Fibroblast of lung (primary cell): ENCODE results near the gene TFCP2. TPM values are rescaled to one million over a fixed set of nuclear protein-coding genes. Genes with fewer than 3 reads are reported as not detected.

Experiments
- DNase-seq, 2 donors: peaks; one replicate each; pipeline versions ENCODE4 v3.0.0 to v3.0.0-alpha.2; 2010; ENCODE audit warnings: low read depth in 2 of 2
- H2AFZ ChIP-seq: 2 replicates; pipeline ENCODE4 v1.5.1; 2012; ENCODE audit warnings: low read length, control low read depth, inconsistent platforms
- H3K27ac ChIP-seq: 2 replicates; pipeline ENCODE4 v1.5.1; 2011; ENCODE audit warnings: low read length, control low read depth; ENCODE audit not compliant: insufficient read depth
- H3K27me3 ChIP-seq: 2 replicates; pipeline ENCODE4 v1.5.1; 2011; ENCODE audit warnings: mild to moderate bottlenecking, low read length; ENCODE audit not compliant: control insufficient read depth, insufficient read depth
- H3K36me3 ChIP-seq: 2 replicates; pipeline ENCODE4 v1.5.1; 2011; ENCODE audit warnings: low read length; ENCODE audit not compliant: control insufficient read depth, insufficient read depth
- H3K4me1 ChIP-seq: 2 replicates; pipeline ENCODE4 v1.5.1; 2011; ENCODE audit warnings: low read length; ENCODE audit not compliant: control insufficient read depth, insufficient read depth; ENCODE audit errors: extremely low read depth
- H3K4me2 ChIP-seq: 2 replicates; pipeline ENCODE4 v1.5.1; 2011; ENCODE audit warnings: low read length, control low read depth; ENCODE audit not compliant: insufficient read depth; ENCODE audit errors: extremely low read depth
- H3K4me3 ChIP-seq, 4 experiments: fragments of 200-600 bp in 1 of 4; sonication (generic) in 1 of 4; replicated peaks in 1 of 4; 2 replicates each; pipeline ENCODE4 v1.5.1; 2011 to 2016; ENCODE audit warnings: low read length in 4 of 4, low read depth in 3 of 4, mild to moderate bottlenecking in 3 of 4, control low read depth in 2 of 4, inconsistent platforms in 1 of 4, mixed read lengths in 1 of 4; ENCODE audit not compliant: insufficient read depth in 1 of 4; ENCODE audit errors: control extremely low read depth in 1 of 4
- H3K79me2 ChIP-seq: 2 replicates; pipeline ENCODE4 v1.5.1; 2012; ENCODE audit warnings: mild to moderate bottlenecking, low read length, inconsistent platforms; ENCODE audit not compliant: control insufficient read depth, insufficient read depth
- H3K9ac ChIP-seq: 2 replicates; pipeline ENCODE4 v1.5.1; 2011; ENCODE audit warnings: mild to moderate bottlenecking, low read length, control low read depth; ENCODE audit not compliant: insufficient read depth
- H3K9me3 ChIP-seq: 2 replicates; pipeline ENCODE4 v1.5.1; 2012; ENCODE audit warnings: low read depth, low read length; ENCODE audit not compliant: control insufficient read depth, insufficient read depth
- H4K20me1 ChIP-seq: 2 replicates; pipeline ENCODE4 v1.5.1; 2011; ENCODE audit warnings: low read length; ENCODE audit not compliant: control insufficient read depth, insufficient read depth; ENCODE audit errors: extremely low read depth
- EZH2 ChIP-seq: IDR thresholded peaks from 2 replicates; pipeline ENCODE4 v1.5.1; 2012; ENCODE audit warnings: low read length, control low read depth, mild to moderate bottlenecking; ENCODE audit errors: missing control alignments
- polyA plus RNA-seq, 2 donors: library from polyadenylated mRNA; depleted of rRNA in 1 of 2; stranded (reverse) in 1 of 2; unstranded in 1 of 2; fragments of >200 nt; gene quantifications; 2 replicates each; pipeline ENCODE4 v1.2.1, GENCODE V29; 2011 to 2012; ENCODE audit warnings: missing spikeins in 1 of 2
- total RNA-seq: library from RNA; depleted of rRNA; stranded (reverse); fragments of >200 nt; gene quantifications from 2 replicates; pipeline ENCODE4 v1.2.1, GENCODE V29; 2014
- TF ChIP-seq, protein P1 (sequence below), 2 donors: IDR thresholded peaks in 1 of 2; conservative IDR thresholded peaks in 1 of 2; 1 replicate in 1 of 2; 2 replicates in 1 of 2; pipeline ENCODE4 v1.5.1; 2011 to 2012; ENCODE audit warnings: low read length in 2 of 2, control low read depth in 1 of 2, inconsistent platforms in 1 of 2, low read depth in 1 of 2, mild to moderate bottlenecking in 1 of 2

Gene TFCP2
- total and polyA plus RNA-seq, 2 donors (not counting 1 experiment from before 2014, with no cell fraction given) = 9.4 to 23.0 TPM

DNA sequence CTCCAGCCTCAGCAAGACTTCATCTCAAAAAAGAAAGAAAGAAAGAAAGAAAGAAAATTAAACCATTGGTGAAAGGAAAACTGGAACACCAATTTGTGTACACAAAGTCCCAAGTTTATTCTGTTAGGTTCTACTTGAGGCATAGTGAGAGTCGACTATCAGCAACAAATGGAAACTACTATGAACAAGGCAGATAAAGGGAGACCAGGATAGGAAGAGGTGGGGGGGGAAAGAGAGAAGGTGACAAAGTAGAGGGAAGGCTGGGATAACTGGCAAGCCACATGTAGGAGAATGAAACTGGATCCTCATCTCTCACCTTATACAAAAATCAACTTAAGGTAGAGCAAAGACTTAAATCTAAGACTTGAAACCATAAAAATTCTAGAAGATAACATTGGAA lies 25.6 kb downstream of the TFCP2 start:
- H3K4me3 ChIP-seq = no peak overlapping the region
- no peaks in the 10 kb centered on the region for H3K4me1 ChIP-seq
- H4K20me1 ChIP-seq = no peaks in the 10 kb centered on the region
- no peak overlapping the region for H3K9ac ChIP-seq
- H3K79me2 ChIP-seq = no peaks in the 10 kb centered on the region
- H2AFZ ChIP-seq = no peak overlapping the region
- no peak overlapping the region for H3K27ac ChIP-seq
- no peaks in the 10 kb centered on the region for H3K9me3 ChIP-seq
- H3K27me3 ChIP-seq = no peaks in the 10 kb centered on the region
- H3K36me3 ChIP-seq = no peaks in the 10 kb centered on the region
- no peak for DNase-seq
- TF ChIP-seq, protein P1, sequence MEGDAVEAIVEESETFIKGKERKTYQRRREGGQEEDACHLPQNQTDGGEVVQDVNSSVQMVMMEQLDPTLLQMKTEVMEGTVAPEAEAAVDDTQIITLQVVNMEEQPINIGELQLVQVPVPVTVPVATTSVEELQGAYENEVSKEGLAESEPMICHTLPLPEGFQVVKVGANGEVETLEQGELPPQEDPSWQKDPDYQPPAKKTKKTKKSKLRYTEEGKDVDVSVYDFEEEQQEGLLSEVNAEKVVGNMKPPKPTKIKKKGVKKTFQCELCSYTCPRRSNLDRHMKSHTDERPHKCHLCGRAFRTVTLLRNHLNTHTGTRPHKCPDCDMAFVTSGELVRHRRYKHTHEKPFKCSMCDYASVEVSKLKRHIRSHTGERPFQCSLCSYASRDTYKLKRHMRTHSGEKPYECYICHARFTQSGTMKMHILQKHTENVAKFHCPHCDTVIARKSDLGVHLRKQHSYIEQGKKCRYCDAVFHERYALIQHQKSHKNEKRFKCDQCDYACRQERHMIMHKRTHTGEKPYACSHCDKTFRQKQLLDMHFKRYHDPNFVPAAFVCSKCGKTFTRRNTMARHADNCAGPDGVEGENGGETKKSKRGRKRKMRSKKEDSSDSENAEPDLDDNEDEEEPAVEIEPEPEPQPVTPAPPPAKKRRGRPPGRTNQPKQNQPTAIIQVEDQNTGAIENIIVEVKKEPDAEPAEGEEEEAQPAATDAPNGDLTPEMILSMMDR (conservative IDR thresholded peaks at IDR 0.05 in 1 of 2, IDR thresholded peaks at IDR 0.05 in 1 of 2; ENCODE audit: low read depth in 1 of 2, low read length in 2 of 2) = no peak
- no peak for TF ChIP-seq EZH2
- H3K4me2 ChIP-seq = no peak overlapping the region

DNA sequence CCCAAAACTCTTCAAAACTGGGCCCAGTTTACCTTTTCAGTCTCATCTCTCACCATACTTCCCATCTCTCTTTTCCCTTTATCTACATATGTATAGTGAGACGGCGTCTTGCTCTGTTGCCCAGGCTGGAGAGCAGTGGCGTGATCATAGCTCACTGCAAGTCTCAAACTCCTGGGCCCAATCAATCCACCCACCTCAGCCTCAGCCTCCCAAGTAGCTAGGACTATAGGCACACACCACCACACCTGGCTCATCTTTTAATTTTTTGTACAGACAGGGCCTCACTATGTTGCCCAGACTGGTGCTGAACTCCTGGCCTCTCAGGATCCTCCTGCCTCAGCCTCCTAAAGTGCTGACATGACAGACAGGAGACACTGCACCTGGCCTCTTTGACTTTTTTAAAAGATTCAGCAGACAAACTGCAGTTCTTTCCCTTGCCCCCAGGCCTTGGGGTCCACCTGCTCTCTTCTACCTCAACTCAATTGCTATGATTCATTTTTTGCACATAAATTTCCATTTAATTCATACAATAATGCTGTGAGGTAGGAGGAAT lies 33.6 kb downstream of the TFCP2 start:
- no peaks in the 10 kb centered on the region for H3K79me2 ChIP-seq
- no peak for DNase-seq
- TF ChIP-seq, protein P1 (conservative IDR thresholded peaks at IDR 0.05 in 1 of 2, IDR thresholded peaks at IDR 0.05 in 1 of 2; ENCODE audit: low read depth in 1 of 2, low read length in 2 of 2) = no peak
- no peak for TF ChIP-seq EZH2
- no peaks in the 10 kb centered on the region for H3K36me3 ChIP-seq
- H4K20me1 ChIP-seq = no peaks in the 10 kb centered on the region
- H3K4me2 ChIP-seq = no peak overlapping the region
- no peaks in the 10 kb centered on the region for H3K4me1 ChIP-seq
- H3K9me3 ChIP-seq = no peaks in the 10 kb centered on the region
- no peak overlapping the region for H3K4me3 ChIP-seq
- H3K27me3 ChIP-seq = no peaks in the 10 kb centered on the region
- no peak overlapping the region for H3K27ac ChIP-seq
- H2AFZ ChIP-seq = no peak overlapping the region
- H3K9ac ChIP-seq = no peak overlapping the region

DNA sequence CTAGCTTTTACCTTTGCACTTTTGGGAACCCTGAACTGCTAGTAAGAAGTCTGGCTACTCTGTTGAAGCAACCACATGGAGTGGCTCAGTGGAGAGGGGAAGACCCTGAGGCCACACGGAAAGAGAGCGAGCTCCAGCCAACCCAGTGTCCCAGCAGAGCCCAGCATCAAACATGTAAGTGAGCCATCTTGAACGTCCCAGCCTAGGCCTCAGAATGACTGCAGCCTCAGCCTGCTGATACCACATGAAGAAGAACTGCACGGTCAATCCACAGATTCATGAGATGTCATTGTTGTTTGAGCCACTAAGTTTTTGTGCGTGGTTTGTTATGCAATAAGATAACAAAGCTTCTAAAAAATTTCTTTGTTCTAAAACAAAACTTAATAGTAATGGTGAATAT lies 40.2 kb downstream of the TFCP2 start:
- H3K4me1 ChIP-seq = no peaks in the 10 kb centered on the region
- DNase-seq = peak in 1 of 2 donors; percentile 22
- no peaks in the 10 kb centered on the region for H3K79me2 ChIP-seq
- H3K36me3 ChIP-seq = no peaks in the 10 kb centered on the region
- no peak overlapping the region for H2AFZ ChIP-seq
- no peak overlapping the region for H3K4me3 ChIP-seq
- no peaks in the 10 kb centered on the region for H3K9me3 ChIP-seq
- no peak for TF ChIP-seq EZH2
- TF ChIP-seq, protein P1 (conservative IDR thresholded peaks at IDR 0.05 in 1 of 2, IDR thresholded peaks at IDR 0.05 in 1 of 2; ENCODE audit: low read depth in 1 of 2, low read length in 2 of 2) = no peak
- no peaks in the 10 kb centered on the region for H3K27me3 ChIP-seq
- no peaks in the 10 kb centered on the region for H4K20me1 ChIP-seq
- no peak overlapping the region for H3K4me2 ChIP-seq
- no peak overlapping the region for H3K27ac ChIP-seq
- no peak overlapping the region for H3K9ac ChIP-seq
